Measurements from ENCODE around the gene MST1.

DNA sequence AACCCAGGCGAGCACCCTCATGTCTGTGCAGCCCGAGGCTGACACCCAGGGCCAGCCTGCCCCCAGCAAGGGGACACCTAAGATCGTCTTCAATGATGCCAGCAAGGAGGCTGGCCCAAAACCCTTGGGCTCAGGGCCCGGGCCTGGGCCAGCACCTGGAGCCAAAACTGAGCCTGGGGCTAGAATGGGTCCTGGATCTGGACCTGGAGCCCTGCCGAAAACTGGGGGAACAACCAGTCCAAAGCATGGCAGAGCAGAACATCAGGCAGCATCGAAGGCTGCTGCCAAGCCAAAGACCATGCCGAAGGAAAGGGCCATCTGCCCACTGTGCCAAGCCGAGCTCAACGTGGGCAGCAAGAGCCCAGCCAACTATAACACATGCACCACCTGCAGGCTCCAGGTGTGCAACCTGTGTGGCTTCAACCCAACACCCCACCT lies 46.5 kb downstream of the MST1 start:
- TF ChIP-seq, protein P1, sequence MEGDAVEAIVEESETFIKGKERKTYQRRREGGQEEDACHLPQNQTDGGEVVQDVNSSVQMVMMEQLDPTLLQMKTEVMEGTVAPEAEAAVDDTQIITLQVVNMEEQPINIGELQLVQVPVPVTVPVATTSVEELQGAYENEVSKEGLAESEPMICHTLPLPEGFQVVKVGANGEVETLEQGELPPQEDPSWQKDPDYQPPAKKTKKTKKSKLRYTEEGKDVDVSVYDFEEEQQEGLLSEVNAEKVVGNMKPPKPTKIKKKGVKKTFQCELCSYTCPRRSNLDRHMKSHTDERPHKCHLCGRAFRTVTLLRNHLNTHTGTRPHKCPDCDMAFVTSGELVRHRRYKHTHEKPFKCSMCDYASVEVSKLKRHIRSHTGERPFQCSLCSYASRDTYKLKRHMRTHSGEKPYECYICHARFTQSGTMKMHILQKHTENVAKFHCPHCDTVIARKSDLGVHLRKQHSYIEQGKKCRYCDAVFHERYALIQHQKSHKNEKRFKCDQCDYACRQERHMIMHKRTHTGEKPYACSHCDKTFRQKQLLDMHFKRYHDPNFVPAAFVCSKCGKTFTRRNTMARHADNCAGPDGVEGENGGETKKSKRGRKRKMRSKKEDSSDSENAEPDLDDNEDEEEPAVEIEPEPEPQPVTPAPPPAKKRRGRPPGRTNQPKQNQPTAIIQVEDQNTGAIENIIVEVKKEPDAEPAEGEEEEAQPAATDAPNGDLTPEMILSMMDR (IDR thresholded peaks at IDR 0.05) = no peak
- TF ChIP-seq POLR2A (IDR thresholded peaks at IDR 0.05) = no peak

All from esophagus squamous epithelium (tissue), 4 donors.